Caco-2 (cell line): Measurements from ENCODE around the gene REPS1. TPM values are rescaled to one million over a fixed set of nuclear protein-coding genes. Genes with fewer than 3 reads are reported as not detected.

Experiments
- BruUV-seq: library from RNA; stranded (reverse); fragments of 400-500 nt; replicated peaks from 2 replicates; lab custom pipeline; 2021; lab: Mats Ljungman, UMichigan
- CTCF ChIA-PET: fragments of 300-600 bp; sonication (Branson Sonifier 250); formaldehyde crosslinking; loops from one replicate; lab custom pipeline; 2022; ENCODE audit warnings: antibody characterized with exemption; lab: Charles Lee
- POLR2A ChIA-PET: fragments of 300-600 bp; sonication (Branson Sonifier 250); formaldehyde crosslinking; loops from one replicate; lab custom pipeline; 2022; ENCODE audit warnings: antibody characterized with exemption; lab: Charles Lee
- DNase-seq, 2 experiments: peaks; one replicate each; pipeline versions ENCODE4 v3.0.0 to v3.0.0-alpha.2; 2020 to 2022
- H3K27me3 ChIP-seq: replicated peaks from 2 replicates; pipeline ENCODE4 v1.6.0; 2011; ENCODE audit warnings: low read length; ENCODE audit not compliant: control insufficient read depth, insufficient read depth
- H3K36me3 ChIP-seq: 2 replicates; pipeline ENCODE4 v1.5.1; 2011; ENCODE audit warnings: low read length; ENCODE audit not compliant: control insufficient read depth, insufficient read depth
- H3K4me1 ChIP-seq: fragments of 250-450 bp; sonication (Bioruptor Pico); 2 replicates; pipeline ENCODE4 v1.5.1; 2020; ENCODE audit warnings: mild to moderate bottlenecking
- H3K4me3 ChIP-seq: 2 replicates; pipeline ENCODE4 v1.5.1; 2011; ENCODE audit warnings: low read depth, mild to moderate bottlenecking, control low read depth, low read length
- H3K9me3 ChIP-seq: fragments of 250-450 bp; sonication (Bioruptor Pico); 2 replicates; pipeline ENCODE4 v1.5.1; 2020; ENCODE audit warnings: mild to moderate bottlenecking, moderate library complexity
- H3K27ac Mint-ChIP-seq: one replicate; pipeline ENCODE4 v1.8.0; 2022; ENCODE audit warnings: mixed read lengths; ENCODE audit not compliant: unreplicated experiment
- H3K27me3 Mint-ChIP-seq: one replicate; pipeline ENCODE4 v1.8.0; 2022; ENCODE audit warnings: mixed read lengths; ENCODE audit not compliant: insufficient read depth, unreplicated experiment
- H3K36me3 Mint-ChIP-seq: one replicate; pipeline ENCODE4 v1.8.0; 2022; ENCODE audit warnings: mild to moderate bottlenecking, mixed read lengths; ENCODE audit not compliant: insufficient read depth, unreplicated experiment
- H3K4me1 Mint-ChIP-seq: one replicate; pipeline ENCODE4 v1.8.0; 2022; ENCODE audit warnings: low read depth, mixed read lengths; ENCODE audit not compliant: unreplicated experiment
- H3K4me3 Mint-ChIP-seq: one replicate; pipeline ENCODE4 v1.8.0; 2022; ENCODE audit warnings: mild to moderate bottlenecking, moderate library complexity, mixed read lengths; ENCODE audit not compliant: unreplicated experiment
- H3K9me3 Mint-ChIP-seq: one replicate; pipeline ENCODE4 v1.8.0; 2022; ENCODE audit warnings: mixed read lengths; ENCODE audit not compliant: unreplicated experiment
- CTCF ChIP-seq, 2 experiments: fragments of 200-600 bp in 1 of 2; IDR thresholded peaks; 1 replicate in 1 of 2; 2 replicates in 1 of 2; pipeline versions ENCODE4 v1.5.1 to v1.8.0; 2011 to 2022; ENCODE audit warnings: antibody characterized with exemption in 1 of 2, control low read depth in 1 of 2, inconsistent platforms in 1 of 2, low read depth in 1 of 2, low read length in 1 of 2, mild to moderate bottlenecking in 1 of 2, moderate library complexity in 1 of 2; ENCODE audit not compliant: insufficient read depth in 1 of 2, severe bottlenecking in 1 of 2, unreplicated experiment in 1 of 2
- intact Hi-C: fragments of 100-400 bp; cut with micrococcal nuclease; formaldehyde crosslinking; loops from one replicate; pipeline ENCODE4 v1.10.0; 2022; ENCODE audit not compliant: unreplicated experiment
- total RNA-seq: library from RNA; stranded (reverse); gene quantifications from 2 replicates; pipeline ENCODE4 v1.2.3, GENCODE V29; 2022

Gene REPS1
- total RNA-seq, 1 experiment from 2014 or later = 74.1 TPM

GRCh38 chr6:139016337-139017213 lies 28.5 kb upstream of the REPS1 start:
- no TSS peak for BruUV-seq
- no peaks in the 10 kb centered on the region for H3K9me3 ChIP-seq
- Mint-ChIP-seq H3K36me3 (no peaks in the 10 kb centered on the region), H3K4me1 (peaks cover 27% of the 10 kb centered on the region), H3K27me3 (no peaks in the 10 kb centered on the region), H3K4me3 (no peak overlapping the region), H3K9me3 (no peaks in the 10 kb centered on the region), H3K27ac (no peak overlapping the region)
- POLR2A ChIA-PET = no interaction called here
- no peaks in the 10 kb centered on the region for H3K36me3 ChIP-seq
- 0 out of 2 replicates have a peak, but pooled peaks cover 4% of the 10 kb centered on the region for H3K4me1 ChIP-seq
- CTCF ChIA-PET = no interaction called here
- no peaks in the 10 kb centered on the region for H3K27me3 ChIP-seq
- H3K4me3 ChIP-seq = no peak overlapping the region
- no peak for TF ChIP-seq CTCF (IDR thresholded peaks at IDR 0.05; ENCODE audit: insufficient read depth in 1 of 2, low read depth in 1 of 2, low read length in 1 of 2, severe bottlenecking in 1 of 2, unreplicated experiment in 1 of 2)
- intact Hi-C loops = no loop called here
- DNase-seq = no peak

GRCh38 chr6:139014945-139015344 lies 26.9 kb upstream of the REPS1 start:
- ChIA-PET CTCF (interaction anchor here (1.0 kb wide), 1 partner anchor 27 kb away, joined by 3 read pairs; the partner anchor contains the start of gene REPS1), POLR2A (no interaction called here)
- BruUV-seq = no TSS peak
- H3K36me3 Mint-ChIP-seq = no peaks in the 10 kb centered on the region
- no peak for TF ChIP-seq CTCF (IDR thresholded peaks at IDR 0.05; ENCODE audit: insufficient read depth in 1 of 2, low read depth in 1 of 2, low read length in 1 of 2, severe bottlenecking in 1 of 2, unreplicated experiment in 1 of 2)
- H3K4me3 Mint-ChIP-seq = no peak overlapping the region
- no peaks in the 10 kb centered on the region for H3K27me3 ChIP-seq
- H3K27me3 Mint-ChIP-seq = no peaks in the 10 kb centered on the region
- no peak for DNase-seq
- no peaks in the 10 kb centered on the region for H3K9me3 Mint-ChIP-seq
- intact Hi-C loops = no loop called here
- H3K36me3 ChIP-seq = no peaks in the 10 kb centered on the region
- no peaks in the 10 kb centered on the region for H3K9me3 ChIP-seq
- no peak overlapping the region for H3K27ac Mint-ChIP-seq
- H3K4me3 ChIP-seq = no peak overlapping the region
- H3K4me1 ChIP-seq = 0 out of 2 replicates have a peak, but pooled peaks cover 14% of the 10 kb centered on the region
- H3K4me1 Mint-ChIP-seq = peaks cover 27% of the 10 kb centered on the region

GRCh38 chr6:139013185-139013800 lies 25.2 kb upstream of the REPS1 start:
- Mint-ChIP-seq H3K36me3 (no peaks in the 10 kb centered on the region), H3K27me3 (no peaks in the 10 kb centered on the region), H3K9me3 (no peaks in the 10 kb centered on the region), H3K4me1 (peaks cover 27% of the 10 kb centered on the region), H3K4me3 (no peak overlapping the region), H3K27ac (no peak overlapping the region)
- intact Hi-C loops = no loop called here
- Histone ChIP-seq H3K4me3 (no peak overlapping the region), H3K36me3 (no peaks in the 10 kb centered on the region), H3K9me3 (no peaks in the 10 kb centered on the region), H3K27me3 (no peaks in the 10 kb centered on the region), H3K4me1 (0 out of 2 replicates have a peak, but pooled peaks cover 14% of the 10 kb centered on the region)
- POLR2A ChIA-PET = no interaction called here
- TF ChIP-seq CTCF (IDR thresholded peaks at IDR 0.05; ENCODE audit: insufficient read depth in 1 of 2, low read depth in 1 of 2, low read length in 1 of 2, severe bottlenecking in 1 of 2, unreplicated experiment in 1 of 2) = no peak
- CTCF ChIA-PET = interaction anchor here (0.7 kb wide), 1 partner anchor 169 kb away, joined by 5 read pairs; no protein-coding TSS in a partner anchor
- no peak for DNase-seq
- no TSS peak for BruUV-seq
